H9 (cell line): ENCODE measurements around the gene TNFAIP3. TPM values are rescaled to one million over a fixed set of nuclear protein-coding genes. Genes with fewer than 3 reads are reported as not detected.

ENCODE experiments used
- DNase-seq: peaks from one replicate; pipeline ENCODE4 v3.0.0-alpha.2; 2017
- H2AFZ ChIP-seq: one replicate; pipeline ENCODE4 v1.6.1; 2013; ENCODE audit warnings: mild to moderate bottlenecking, low read length, control low read depth, moderate library complexity
- H2AK5ac ChIP-seq: 2 replicates; pipeline ENCODE4 v1.6.1; 2013; ENCODE audit warnings: low read length, control low read depth, mixed read lengths; ENCODE audit not compliant: insufficient read length
- H2BK120ac ChIP-seq: one replicate; pipeline ENCODE4 v1.6.1; 2013; ENCODE audit warnings: low read depth, mild to moderate bottlenecking, low read length, control low read depth, inconsistent platforms; ENCODE audit not compliant: poor library complexity, severe bottlenecking
- H2BK12ac ChIP-seq: 2 replicates; pipeline ENCODE4 v1.6.1; 2013; ENCODE audit warnings: low read length, control low read depth, mixed read lengths, low read depth; ENCODE audit not compliant: insufficient read length
- H2BK15ac ChIP-seq: 2 replicates; pipeline ENCODE4 v1.6.1; 2013; ENCODE audit warnings: low read depth, low read length, control low read depth
- H2BK20ac ChIP-seq: one replicate; pipeline ENCODE4 v1.6.1; 2013; ENCODE audit warnings: low read depth, mild to moderate bottlenecking, low read length, control low read depth, inconsistent platforms; ENCODE audit not compliant: poor library complexity, severe bottlenecking
- H2BK5ac ChIP-seq: 2 replicates; pipeline ENCODE4 v1.6.1; 2013; ENCODE audit warnings: low read length, control low read depth, mixed read lengths; ENCODE audit not compliant: insufficient read length
- H3K14ac ChIP-seq: 2 replicates; pipeline ENCODE4 v1.6.1; 2013; ENCODE audit warnings: low read length, control low read depth; ENCODE audit not compliant: insufficient read depth
- H3K18ac ChIP-seq: 2 replicates; pipeline ENCODE4 v1.6.1; 2013; ENCODE audit warnings: low read depth, mild to moderate bottlenecking, mixed read lengths, low read length, control low read depth; ENCODE audit not compliant: insufficient read length
- H3K23ac ChIP-seq: 2 replicates; pipeline ENCODE4 v1.6.1; 2013; ENCODE audit warnings: low read length, control low read depth, mixed read lengths, low read depth; ENCODE audit not compliant: insufficient read length
- H3K23me2 ChIP-seq: 2 replicates; pipeline ENCODE4 v1.6.1; 2013; ENCODE audit warnings: low read depth, mild to moderate bottlenecking, mixed read lengths, low read length, control low read depth; ENCODE audit not compliant: insufficient read length, poor library complexity, severe bottlenecking
- H3K27ac ChIP-seq: 2 replicates; pipeline ENCODE4 v1.5.1; 2013; ENCODE audit warnings: low read length, control low read depth, mixed read lengths, low read depth; ENCODE audit not compliant: insufficient read length
- H3K27me3 ChIP-seq: 2 replicates; pipeline ENCODE4 v1.6.1; 2013; ENCODE audit warnings: low read length, control low read depth, inconsistent platforms; ENCODE audit not compliant: insufficient read depth
- H3K4ac ChIP-seq: 2 replicates; pipeline ENCODE4 v1.6.1; 2013; ENCODE audit warnings: low read depth, mild to moderate bottlenecking, control low read depth, inconsistent platforms, low read length, moderate library complexity
- H3K4me1 ChIP-seq: 2 replicates; pipeline ENCODE4 v1.6.1; 2013; ENCODE audit warnings: low read length, control low read depth, inconsistent platforms; ENCODE audit not compliant: insufficient read depth
- H3K4me2 ChIP-seq: 2 replicates; pipeline ENCODE4 v1.6.1; 2013; ENCODE audit warnings: low read length, control low read depth, mixed read lengths; ENCODE audit not compliant: insufficient read length, insufficient read depth
- H3K56ac ChIP-seq: 2 replicates; pipeline ENCODE4 v1.6.1; 2013; ENCODE audit warnings: low read depth, mild to moderate bottlenecking, mixed read lengths, low read length, control low read depth; ENCODE audit not compliant: insufficient read length
- H3K79me1 ChIP-seq: 2 replicates; pipeline ENCODE4 v1.6.1; 2013; ENCODE audit warnings: low read depth, mild to moderate bottlenecking, moderate library complexity, low read length, control low read depth, inconsistent platforms; ENCODE audit not compliant: insufficient read depth, poor library complexity, severe bottlenecking
- H3K79me2 ChIP-seq: 2 replicates; pipeline ENCODE4 v1.6.1; 2013; ENCODE audit warnings: low read length, control low read depth, inconsistent platforms; ENCODE audit not compliant: insufficient read depth
- H3K9ac ChIP-seq: 2 replicates; pipeline ENCODE4 v1.6.1; 2013; ENCODE audit warnings: low read length, control low read depth, mixed read lengths; ENCODE audit not compliant: insufficient read length; ENCODE audit errors: extremely low read depth
- H3K9me3 ChIP-seq: one replicate; pipeline ENCODE4 v1.6.1; 2013; ENCODE audit warnings: low read depth, low read length, inconsistent platforms; ENCODE audit not compliant: control insufficient read depth
- H3T11ph ChIP-seq: one replicate; pipeline ENCODE4 v1.6.1; 2013; ENCODE audit warnings: mild to moderate bottlenecking, low read length, control low read depth, inconsistent platforms
- H4K20me1 ChIP-seq: one replicate; pipeline ENCODE4 v1.6.1; 2013; ENCODE audit not compliant: control insufficient read depth, insufficient read length, insufficient read depth
- H4K5ac ChIP-seq: 2 replicates; pipeline ENCODE4 v1.6.1; 2013; ENCODE audit warnings: low read depth, mild to moderate bottlenecking, mixed read lengths, low read length, control low read depth; ENCODE audit not compliant: insufficient read length
- H4K8ac ChIP-seq: replicated peaks from 2 replicates; pipeline ENCODE4 v1.6.1; 2013; ENCODE audit warnings: low read length, control low read depth, mixed read lengths, low read depth; ENCODE audit not compliant: insufficient read length
- H4K91ac ChIP-seq: 2 replicates; pipeline ENCODE4 v1.6.1; 2013; ENCODE audit warnings: low read depth, mild to moderate bottlenecking, moderate library complexity, mixed read lengths, low read length, control low read depth; ENCODE audit not compliant: insufficient read length
- H3K27ac Mint-ChIP-seq, 3 experiments: 2 replicates in 2 of 3; 3 replicates in 1 of 3; pipeline ENCODE4 v1.8.0; 2020 to 2021; ENCODE audit warnings: mixed read lengths in 3 of 3, mild to moderate bottlenecking in 1 of 3, moderate library complexity in 1 of 3
- H3K27me3 Mint-ChIP-seq: 2 replicates; pipeline ENCODE4 v1.8.0; 2021; ENCODE audit warnings: low read depth, mild to moderate bottlenecking, moderate library complexity, mixed read lengths
- H3K36me3 Mint-ChIP-seq, 3 experiments: 2 replicates in 2 of 3; 3 replicates in 1 of 3; pipeline ENCODE4 v1.8.0; 2020 to 2021; ENCODE audit warnings: low read depth in 3 of 3, mixed read lengths in 3 of 3; ENCODE audit not compliant: insufficient read depth in 1 of 3
- H3K4me1 Mint-ChIP-seq, 2 experiments: 2 replicates each; pipeline ENCODE4 v1.8.0; 2020; ENCODE audit warnings: mixed read lengths in 2 of 2
- H3K4me3 Mint-ChIP-seq, 2 experiments: 2 replicates in 1 of 2; 3 replicates in 1 of 2; pipeline ENCODE4 v1.8.0; 2020 to 2021; ENCODE audit warnings: mild to moderate bottlenecking in 2 of 2, mixed read lengths in 2 of 2, moderate library complexity in 1 of 2
- H3K9me3 Mint-ChIP-seq, 2 experiments: 2 replicates in 1 of 2; 3 replicates in 1 of 2; pipeline ENCODE4 v1.8.0; 2020; ENCODE audit warnings: mild to moderate bottlenecking in 2 of 2, mixed read lengths in 2 of 2, moderate library complexity in 1 of 2
- CTCF ChIP-seq: fragments of 200-600 bp; sonication (generic); conservative IDR thresholded peaks from 3 replicates; pipeline ENCODE4 v1.8.0; 2021; ENCODE audit warnings: antibody characterized with exemption, mild to moderate bottlenecking
- WGBS: extraction: QIAGEN DNeasy Blood & Tissue Kit; methylation state at CpG from one replicate; pipeline ENCODE4 v1.1.7; 2013; ENCODE audit warnings: missing lambda C conversion rate, low lambda C conversion rate, mixed read lengths; ENCODE audit not compliant: insufficient read length; ENCODE audit errors: extremely low coverage; 5-methylcytosine and 5-hydroxymethylcytosine counted together
- total RNA-seq: library from RNA; stranded (reverse); gene quantifications from 2 replicates; pipeline ENCODE4 v1.2.1, GENCODE V29; 2021

Gene TNFAIP3
- total RNA-seq, 1 experiment from 2014 or later: 3.7 TPM

DNA sequence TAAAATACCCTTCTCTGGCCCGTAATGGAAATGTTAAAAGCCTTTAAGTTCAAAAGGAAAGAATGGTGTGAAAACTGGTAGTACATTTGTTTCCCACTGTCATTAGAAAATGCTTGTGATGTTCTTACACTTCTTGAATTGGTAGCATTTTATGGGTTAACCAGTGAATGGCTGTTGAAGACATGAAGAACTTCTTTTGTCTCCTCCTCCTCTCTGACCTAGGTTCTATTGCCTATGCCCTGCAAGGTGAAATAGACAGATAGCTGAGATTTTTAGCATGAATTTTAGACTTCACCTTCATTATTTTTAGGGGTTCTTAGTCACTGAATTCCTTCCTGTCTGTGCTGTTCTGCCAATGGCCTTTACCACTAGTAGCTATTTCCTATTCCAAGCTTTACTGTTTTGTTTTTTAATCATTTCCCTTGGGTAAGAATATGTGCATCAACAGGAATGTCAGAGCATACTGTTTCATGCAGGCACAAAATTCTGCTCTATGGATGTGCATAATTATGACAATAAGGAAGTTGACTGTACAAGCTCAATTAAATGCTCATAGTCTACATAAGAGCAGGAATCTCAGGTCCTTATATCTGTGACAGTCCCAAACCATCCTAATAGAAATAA lies 4.9 kb downstream of the TNFAIP3 start:
- no peak overlapping the region for H2BK15ac ChIP-seq
- H3K56ac ChIP-seq: no peak overlapping the region
- H3K79me1 ChIP-seq: no peaks in the 10 kb centered on the region
- no peak overlapping the region for H3K27ac ChIP-seq
- no peak for DNase-seq
- no peak overlapping the region for H3K4ac ChIP-seq
- no peak overlapping the region for H3K23ac ChIP-seq
- Mint-ChIP-seq H3K4me1 (peaks cover 13 to 17% of the 10 kb centered on the region in 2 experiments), H3K27me3 (peaks cover 24% of the 10 kb centered on the region), H3K36me3 (peaks cover 0 to 9% (median 0%) of the 10 kb centered on the region in 3 experiments; a peak in 2 of 7 replicates), H3K9me3 (no peaks in the 10 kb centered on the region; a peak in 1 of 5 replicates), H3K27ac (no peak overlapping the region), H3K4me3 (no peak overlapping the region)
- no peaks in the 10 kb centered on the region for H3K79me2 ChIP-seq
- no peak overlapping the region for H2AK5ac ChIP-seq
- no peak overlapping the region for H4K8ac ChIP-seq
- H2BK12ac ChIP-seq: no peak overlapping the region
- no peaks in the 10 kb centered on the region for H3K9me3 ChIP-seq
- no peak overlapping the region for H2BK20ac ChIP-seq
- H2BK5ac ChIP-seq: no peak overlapping the region
- no peak overlapping the region for H3K9ac ChIP-seq
- H3K4me2 ChIP-seq: no peak overlapping the region
- no peak for TF ChIP-seq CTCF
- no peak overlapping the region for H2BK120ac ChIP-seq
- no peak overlapping the region for H3T11ph ChIP-seq
- no CpG with 5 or more reads among the region's 1 CpG for WGBS
- no peak overlapping the region for H4K91ac ChIP-seq
- H4K20me1 ChIP-seq: no peaks in the 10 kb centered on the region
- no peak overlapping the region for H2AFZ ChIP-seq
- no peak overlapping the region for H4K5ac ChIP-seq
- H3K27me3 ChIP-seq: no peaks in the 10 kb centered on the region; the same call in 1 of the 2 replicates
- H3K14ac ChIP-seq: no peak overlapping the region
- H3K18ac ChIP-seq: no peak overlapping the region
- H3K23me2 ChIP-seq: peaks cover 7% of the 10 kb centered on the region
- H3K4me1 ChIP-seq: no peaks in the 10 kb centered on the region
